BE2C (cell line): ENCODE measurements around the gene TINAG.

Experiments
- DNase-seq: peaks from one replicate; pipeline ENCODE4 v3.0.0-alpha.2; 2020
- H3K27me3 ChIP-seq: fragments of 250-450 bp; sonication (Bioruptor Pico); 2 replicates; pipeline ENCODE4 v1.5.1; 2020; ENCODE audit warnings: mild to moderate bottlenecking
- H3K36me3 ChIP-seq: fragments of 250-450 bp; sonication (Bioruptor Pico); 2 replicates; pipeline ENCODE4 v1.5.1; 2020; ENCODE audit warnings: mild to moderate bottlenecking
- H3K4me1 ChIP-seq: fragments of 250-450 bp; sonication (Bioruptor Pico); 2 replicates; pipeline ENCODE4 v1.5.1; 2020
- H3K4me3 ChIP-seq: 2 replicates; pipeline ENCODE4 v1.5.1; 2011; ENCODE audit warnings: low read depth, low read length
- H3K9me3 ChIP-seq: fragments of 250-450 bp; sonication (Bioruptor Pico); 2 replicates; pipeline ENCODE4 v1.5.1; 2020
- CTCF ChIP-seq: IDR thresholded peaks from 2 replicates; pipeline ENCODE4 v1.5.1; 2012; ENCODE audit warnings: mild to moderate bottlenecking, low read depth, low read length

Gene TINAG

GRCh38 chr6:54285595-54285994 is 22.6 kb upstream of the TINAG start:
- Histone ChIP-seq H3K9me3 (no peaks in the 10 kb centered on the region), H3K36me3 (no peaks in the 10 kb centered on the region), H3K4me1 (no peaks in the 10 kb centered on the region), H3K4me3 (no peak overlapping the region), H3K27me3 (no peaks in the 10 kb centered on the region)
- no peak for DNase-seq
- TF ChIP-seq CTCF = no peak

- no peak for TF ChIP-seq CTCF
- no peak overlapping the region for H3K4me3 ChIP-seq
- no peak for DNase-seq
- H3K9me3 ChIP-seq = no peaks in the 10 kb centered on the region
- H3K4me1 ChIP-seq = no peaks in the 10 kb centered on the region
- H3K27me3 ChIP-seq = no peaks in the 10 kb centered on the region
- H3K36me3 ChIP-seq = no peaks in the 10 kb centered on the region
These were observed 22.1 kb upstream of the TINAG start for GRCh38 chr6:54286141-54286540.

GRCh38 chr6:54288474-54288873 is 19.8 kb upstream of the TINAG start:
- no peak for DNase-seq
- Histone ChIP-seq H3K4me1 (no peaks in the 10 kb centered on the region), H3K9me3 (no peaks in the 10 kb centered on the region), H3K36me3 (no peaks in the 10 kb centered on the region), H3K4me3 (no peak overlapping the region), H3K27me3 (no peaks in the 10 kb centered on the region)
- no peak for TF ChIP-seq CTCF

GRCh38 chr6:54289426-54289825 is 18.8 kb upstream of the TINAG start:
- Histone ChIP-seq H3K36me3 (no peaks in the 10 kb centered on the region), H3K27me3 (no peaks in the 10 kb centered on the region), H3K4me1 (no peaks in the 10 kb centered on the region), H3K9me3 (no peaks in the 10 kb centered on the region), H3K4me3 (no peak overlapping the region)
- no peak for TF ChIP-seq CTCF
- no peak for DNase-seq

- no peaks in the 10 kb centered on the region for H3K27me3 ChIP-seq
- H3K36me3 ChIP-seq = no peaks in the 10 kb centered on the region
- H3K9me3 ChIP-seq = no peaks in the 10 kb centered on the region
- no peaks in the 10 kb centered on the region for H3K4me1 ChIP-seq
- no peak for TF ChIP-seq CTCF
- DNase-seq = no peak
- H3K4me3 ChIP-seq = no peak overlapping the region
These were observed 17.1 kb upstream of the TINAG start for GRCh38 chr6:54291146-54291545.

- no peak for TF ChIP-seq CTCF
- H3K36me3 ChIP-seq = no peaks in the 10 kb centered on the region
- H3K4me3 ChIP-seq = no peak overlapping the region
- H3K4me1 ChIP-seq = no peaks in the 10 kb centered on the region
- DNase-seq = no peak
- H3K9me3 ChIP-seq = no peaks in the 10 kb centered on the region
- H3K27me3 ChIP-seq = no peaks in the 10 kb centered on the region
These were observed 16.5 kb upstream of the TINAG start for GRCh38 chr6:54291738-54292137.
